ENCODE measurements around the gene CUL3. TPM values are rescaled to one million over a fixed set of nuclear protein-coding genes. Genes with fewer than 3 reads are reported as not detected.
A peak's percentile ranks its signal among the peaks of the same experiment; 100 is the strongest.

The CUL3 gene
- total and polyA plus RNA-seq, 2 experiments from 2014 or later: 86.0 to 125 TPM

GRCh38 chr2:224520064-224520463 lies 65.1 kb downstream of the CUL3 start:
- Histone ChIP-seq H4K20me1 (replicated peaks; ENCODE audit: insufficient read depth) (peaks cover 21% of the 10 kb centered on the region), H3K36me3 (ENCODE audit: insufficient read depth) (no peaks in the 10 kb centered on the region), H3K4me2 (no peak overlapping the region; the same call in 1 of the 2 replicates), H3K9me2 (ENCODE audit: insufficient read depth) (no peaks in the 10 kb centered on the region), H3F3A (replicated peaks; ENCODE audit: low read depth) (no peaks in the 10 kb centered on the region), H3K4me1 (ENCODE audit: insufficient read depth) (peaks cover 12% of the 10 kb centered on the region), H2AFZ (no peak overlapping the region), H3K27me3 (ENCODE audit: insufficient read depth) (no peaks in the 10 kb centered on the region), H3K4me3 (no peak overlapping the region), H3K27ac (ENCODE audit: low read depth) (no peak overlapping the region), H3K79me2 (replicated peaks; ENCODE audit: insufficient read depth) (peaks cover 97% of the 10 kb centered on the region)
- no peak for ATAC-seq
- DNase-seq (ENCODE audit: low spot score): no peak
- H3K4me3 Mint-ChIP-seq: no peak overlapping the region
- TF ChIP-seq JUNB (IDR thresholded peaks at IDR 0.05; ENCODE audit: unreplicated experiment): no peak
- TF ChIP-seq EZH2phosphoT487 (IDR thresholded peaks at IDR 0.05; ENCODE audit: unreplicated experiment): no peak
- TF ChIP-seq ZNF114 (CRISPR knock-in tag; IDR thresholded peaks at IDR 0.05): no peak
- TF ChIP-seq, protein P1, sequence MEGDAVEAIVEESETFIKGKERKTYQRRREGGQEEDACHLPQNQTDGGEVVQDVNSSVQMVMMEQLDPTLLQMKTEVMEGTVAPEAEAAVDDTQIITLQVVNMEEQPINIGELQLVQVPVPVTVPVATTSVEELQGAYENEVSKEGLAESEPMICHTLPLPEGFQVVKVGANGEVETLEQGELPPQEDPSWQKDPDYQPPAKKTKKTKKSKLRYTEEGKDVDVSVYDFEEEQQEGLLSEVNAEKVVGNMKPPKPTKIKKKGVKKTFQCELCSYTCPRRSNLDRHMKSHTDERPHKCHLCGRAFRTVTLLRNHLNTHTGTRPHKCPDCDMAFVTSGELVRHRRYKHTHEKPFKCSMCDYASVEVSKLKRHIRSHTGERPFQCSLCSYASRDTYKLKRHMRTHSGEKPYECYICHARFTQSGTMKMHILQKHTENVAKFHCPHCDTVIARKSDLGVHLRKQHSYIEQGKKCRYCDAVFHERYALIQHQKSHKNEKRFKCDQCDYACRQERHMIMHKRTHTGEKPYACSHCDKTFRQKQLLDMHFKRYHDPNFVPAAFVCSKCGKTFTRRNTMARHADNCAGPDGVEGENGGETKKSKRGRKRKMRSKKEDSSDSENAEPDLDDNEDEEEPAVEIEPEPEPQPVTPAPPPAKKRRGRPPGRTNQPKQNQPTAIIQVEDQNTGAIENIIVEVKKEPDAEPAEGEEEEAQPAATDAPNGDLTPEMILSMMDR (conservative IDR thresholded peaks at IDR 0.05; ENCODE audit: low read depth in 2 of 2): no peak
- no peak for TF ChIP-seq EZH2 (IDR thresholded peaks at IDR 0.05; ENCODE audit: low read depth, unreplicated experiment)
- TF ChIP-seq, protein P2, sequence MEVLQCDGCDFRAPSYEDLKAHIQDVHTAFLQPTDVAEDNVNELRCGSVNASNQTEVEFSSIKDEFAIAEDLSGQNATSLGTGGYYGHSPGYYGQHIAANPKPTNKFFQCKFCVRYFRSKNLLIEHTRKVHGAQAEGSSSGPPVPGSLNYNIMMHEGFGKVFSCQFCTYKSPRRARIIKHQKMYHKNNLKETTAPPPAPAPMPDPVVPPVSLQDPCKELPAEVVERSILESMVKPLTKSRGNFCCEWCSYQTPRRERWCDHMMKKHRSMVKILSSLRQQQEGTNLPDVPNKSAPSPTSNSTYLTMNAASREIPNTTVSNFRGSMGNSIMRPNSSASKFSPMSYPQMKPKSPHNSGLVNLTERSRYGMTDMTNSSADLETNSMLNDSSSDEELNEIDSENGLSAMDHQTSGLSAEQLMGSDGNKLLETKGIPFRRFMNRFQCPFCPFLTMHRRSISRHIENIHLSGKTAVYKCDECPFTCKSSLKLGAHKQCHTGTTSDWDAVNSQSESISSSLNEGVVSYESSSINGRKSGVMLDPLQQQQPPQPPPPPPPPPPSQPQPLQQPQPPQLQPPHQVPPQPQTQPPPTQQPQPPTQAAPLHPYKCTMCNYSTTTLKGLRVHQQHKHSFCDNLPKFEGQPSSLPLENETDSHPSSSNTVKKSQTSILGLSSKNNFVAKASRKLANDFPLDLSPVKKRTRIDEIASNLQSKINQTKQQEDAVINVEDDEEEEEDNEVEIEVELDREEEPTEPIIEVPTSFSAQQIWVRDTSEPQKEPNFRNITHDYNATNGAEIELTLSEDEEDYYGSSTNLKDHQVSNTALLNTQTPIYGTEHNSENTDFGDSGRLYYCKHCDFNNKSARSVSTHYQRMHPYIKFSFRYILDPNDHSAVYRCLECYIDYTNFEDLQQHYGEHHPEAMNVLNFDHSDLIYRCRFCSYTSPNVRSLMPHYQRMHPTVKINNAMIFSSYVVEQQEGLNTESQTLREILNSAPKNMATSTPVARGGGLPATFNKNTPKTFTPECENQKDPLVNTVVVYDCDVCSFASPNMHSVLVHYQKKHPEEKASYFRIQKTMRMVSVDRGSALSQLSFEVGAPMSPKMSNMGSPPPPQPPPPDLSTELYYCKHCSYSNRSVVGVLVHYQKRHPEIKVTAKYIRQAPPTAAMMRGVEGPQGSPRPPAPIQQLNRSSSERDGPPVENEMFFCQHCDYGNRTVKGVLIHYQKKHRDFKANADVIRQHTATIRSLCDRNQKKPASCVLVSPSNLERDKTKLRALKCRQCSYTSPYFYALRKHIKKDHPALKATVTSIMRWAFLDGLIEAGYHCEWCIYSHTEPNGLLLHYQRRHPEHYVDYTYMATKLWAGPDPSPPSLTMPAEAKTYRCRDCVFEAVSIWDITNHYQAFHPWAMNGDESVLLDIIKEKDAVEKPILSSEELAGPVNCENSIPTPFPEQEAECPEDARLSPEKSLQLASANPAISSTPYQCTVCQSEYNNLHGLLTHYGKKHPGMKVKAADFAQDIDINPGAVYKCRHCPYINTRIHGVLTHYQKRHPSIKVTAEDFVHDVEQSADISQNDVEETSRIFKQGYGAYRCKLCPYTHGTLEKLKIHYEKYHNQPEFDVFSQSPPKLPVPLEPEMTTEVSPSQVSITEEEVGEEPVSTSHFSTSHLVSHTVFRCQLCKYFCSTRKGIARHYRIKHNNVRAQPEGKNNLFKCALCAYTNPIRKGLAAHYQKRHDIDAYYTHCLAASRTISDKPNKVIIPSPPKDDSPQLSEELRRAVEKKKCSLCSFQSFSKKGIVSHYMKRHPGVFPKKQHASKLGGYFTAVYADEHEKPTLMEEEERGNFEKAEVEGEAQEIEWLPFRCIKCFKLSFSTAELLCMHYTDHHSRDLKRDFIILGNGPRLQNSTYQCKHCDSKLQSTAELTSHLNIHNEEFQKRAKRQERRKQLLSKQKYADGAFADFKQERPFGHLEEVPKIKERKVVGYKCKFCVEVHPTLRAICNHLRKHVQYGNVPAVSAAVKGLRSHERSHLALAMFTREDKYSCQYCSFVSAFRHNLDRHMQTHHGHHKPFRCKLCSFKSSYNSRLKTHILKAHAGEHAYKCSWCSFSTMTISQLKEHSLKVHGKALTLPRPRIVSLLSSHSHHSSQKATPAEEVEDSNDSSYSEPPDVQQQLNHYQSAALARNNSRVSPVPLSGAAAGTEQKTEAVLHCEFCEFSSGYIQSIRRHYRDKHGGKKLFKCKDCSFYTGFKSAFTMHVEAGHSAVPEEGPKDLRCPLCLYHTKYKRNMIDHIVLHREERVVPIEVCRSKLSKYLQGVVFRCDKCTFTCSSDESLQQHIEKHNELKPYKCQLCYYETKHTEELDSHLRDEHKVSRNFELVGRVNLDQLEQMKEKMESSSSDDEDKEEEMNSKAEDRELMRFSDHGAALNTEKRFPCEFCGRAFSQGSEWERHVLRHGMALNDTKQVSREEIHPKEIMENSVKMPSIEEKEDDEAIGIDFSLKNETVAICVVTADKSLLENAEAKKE (CRISPR knock-in tag; IDR thresholded peaks at IDR 0.05): no peak
- TF ChIP-seq NANOG (IDR thresholded peaks at IDR 0.05; ENCODE audit: borderline replicate concordance): no peak
- TF ChIP-seq, protein P3, sequence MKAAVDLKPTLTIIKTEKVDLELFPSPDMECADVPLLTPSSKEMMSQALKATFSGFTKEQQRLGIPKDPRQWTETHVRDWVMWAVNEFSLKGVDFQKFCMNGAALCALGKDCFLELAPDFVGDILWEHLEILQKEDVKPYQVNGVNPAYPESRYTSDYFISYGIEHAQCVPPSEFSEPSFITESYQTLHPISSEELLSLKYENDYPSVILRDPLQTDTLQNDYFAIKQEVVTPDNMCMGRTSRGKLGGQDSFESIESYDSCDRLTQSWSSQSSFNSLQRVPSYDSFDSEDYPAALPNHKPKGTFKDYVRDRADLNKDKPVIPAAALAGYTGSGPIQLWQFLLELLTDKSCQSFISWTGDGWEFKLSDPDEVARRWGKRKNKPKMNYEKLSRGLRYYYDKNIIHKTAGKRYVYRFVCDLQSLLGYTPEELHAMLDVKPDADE (IDR thresholded peaks at IDR 0.05): no peak
- TF ChIP-seq CREB1 (CRISPR knock-in tag; IDR thresholded peaks at IDR 0.05; ENCODE audit: low read depth): no peak
- no peak for TF ChIP-seq STAT1 (IDR thresholded peaks at IDR 0.05; ENCODE audit: unreplicated experiment)
- H3K9me3 Mint-ChIP-seq: no peaks in the 10 kb centered on the region
- H3K4me1 Mint-ChIP-seq: peaks cover 25% of the 10 kb centered on the region
- peaks cover 3% of the 10 kb centered on the region for H3K27me3 Mint-ChIP-seq (ENCODE audit: insufficient read depth, low read depth, poor library complexity)
- 0 out of 2 replicates have a peak overlapping the region, but pooled peaks have one; percentile 61 for H3K27ac Mint-ChIP-seq
- H3K36me3 Mint-ChIP-seq (ENCODE audit: low read depth): peaks cover 7% of the 10 kb centered on the region; the same call in 2 of the 3 replicates

Measured in GM23338 (cell line).